HG02571 (cell line): ENCODE data around the gene XDH.

Experiments
- ATAC-seq: cut with Tn5 transposase; IDR thresholded peaks from one replicate; pipeline ENCODE4 v1.9.1; 2021; ENCODE audit warnings: mild to moderate bottlenecking, moderate library complexity; ENCODE audit not compliant: unreplicated experiment

Gene XDH

GRCh38 chr2:31414601-31415241 is at the start of gene XDH:
Gene XDH, minus strand, starts transcription at chr2:31414742. Its CDS starts 76 bp downstream, at chr2:31414666.
- no peak for ATAC-seq

DNA sequence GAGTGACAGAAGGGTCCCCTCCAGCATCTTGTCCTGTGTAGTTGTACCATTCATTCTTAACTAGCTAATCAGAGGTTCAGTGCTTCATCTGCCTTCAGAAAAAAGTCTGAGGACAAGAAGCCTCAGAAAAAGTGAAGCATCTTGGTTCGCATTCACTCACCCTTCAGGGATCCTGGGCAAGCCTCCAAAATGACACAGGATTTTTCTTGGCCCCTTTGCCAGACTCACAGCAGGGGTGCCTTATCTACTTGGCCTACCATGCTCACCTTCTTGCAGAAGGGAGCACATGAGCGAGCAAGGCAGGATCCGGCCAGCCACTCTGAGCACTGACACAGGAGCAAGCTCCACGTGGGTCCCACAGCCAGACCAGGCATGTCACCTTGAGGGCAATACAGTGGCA is 43.1 kb upstream of the XDH start:
- ATAC-seq: no peak

DNA sequence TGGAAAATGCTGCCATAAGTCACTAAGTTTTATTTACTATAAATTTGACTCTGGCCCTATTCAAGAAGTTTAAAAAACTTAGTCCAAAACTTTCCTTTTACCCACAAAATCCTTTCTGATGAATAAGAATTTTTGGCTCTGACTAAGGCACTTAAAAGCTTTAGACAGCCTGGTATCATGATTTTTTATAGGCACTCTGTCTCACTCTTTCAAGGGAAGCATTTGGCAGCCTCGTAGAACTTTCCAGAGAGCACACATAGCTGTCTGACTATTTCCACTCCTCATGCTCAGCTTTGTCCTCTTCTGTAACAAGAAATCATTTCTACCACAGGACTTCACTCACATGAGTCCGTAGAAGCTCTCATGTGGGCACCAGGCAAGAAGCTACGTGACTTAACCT is 32.3 kb upstream of the XDH start:
- no peak for ATAC-seq

DNA sequence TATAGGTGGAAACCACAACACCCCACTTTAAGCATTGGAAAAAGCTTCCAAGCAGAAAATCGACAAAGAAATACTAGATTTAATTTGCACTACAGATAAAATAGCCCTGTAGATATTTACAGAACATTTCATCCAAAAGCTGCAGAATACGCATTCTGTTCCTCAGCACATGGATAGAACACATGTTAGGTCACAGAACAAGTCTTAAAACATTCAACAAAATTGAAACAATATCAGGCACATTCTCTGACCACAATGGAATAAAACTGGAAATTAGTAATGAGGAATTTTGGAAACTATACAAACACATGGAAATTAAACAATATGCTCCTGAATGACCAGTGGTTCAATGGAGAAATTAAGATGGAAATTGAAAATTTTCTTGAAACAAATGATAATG is 27.8 kb upstream of the XDH start:
- no peak for ATAC-seq

GRCh38 chr2:31440764-31441163 is 26.2 kb upstream of the XDH start:
- ATAC-seq: no peak

DNA sequence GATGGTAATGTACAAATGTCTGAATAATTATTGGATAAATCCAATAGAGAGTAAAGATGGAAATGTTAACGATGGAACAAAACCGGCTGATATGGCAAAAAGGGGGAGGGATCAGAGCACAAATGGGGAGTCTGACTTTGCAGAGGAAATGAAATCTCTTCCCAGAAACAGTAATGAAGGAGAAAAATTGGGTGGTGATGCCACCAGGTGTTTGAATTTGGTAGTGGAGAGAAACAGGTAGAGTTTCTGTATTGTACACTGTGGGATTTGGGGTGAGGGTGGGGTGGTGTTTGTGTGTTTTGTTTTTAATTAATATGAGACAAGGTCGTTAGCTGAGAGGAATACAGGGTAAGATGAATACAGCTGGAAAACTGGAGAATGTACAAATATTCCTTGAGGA is 20.4 kb upstream of the XDH start:
- no peak for ATAC-seq

DNA sequence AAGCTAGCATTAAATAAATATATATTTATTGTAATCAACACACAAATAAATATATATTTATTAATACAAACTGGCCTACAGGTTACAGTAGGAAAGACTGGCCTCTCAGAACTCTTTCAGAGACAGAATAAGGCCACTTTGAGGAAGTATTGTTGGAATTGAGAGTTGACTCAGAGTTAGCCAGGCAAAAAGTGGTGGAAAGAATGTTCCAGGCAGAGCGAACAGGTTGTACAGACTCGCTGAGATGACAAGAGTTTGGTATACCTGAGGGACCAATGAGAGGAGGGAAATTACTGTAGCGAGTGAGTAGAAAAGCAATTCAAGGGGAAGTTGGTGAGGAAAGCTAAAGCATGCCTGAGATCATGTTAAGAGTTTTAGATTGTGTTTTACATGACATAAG is 19.0 kb upstream of the XDH start:
- no peak for ATAC-seq

- no peak for ATAC-seq
Observed at GRCh38 chr2:31430439-31431165, 16.1 kb upstream of the XDH start.

- no peak for ATAC-seq
Observed at GRCh38 chr2:31429759-31430438, 15.4 kb upstream of the XDH start.

DNA sequence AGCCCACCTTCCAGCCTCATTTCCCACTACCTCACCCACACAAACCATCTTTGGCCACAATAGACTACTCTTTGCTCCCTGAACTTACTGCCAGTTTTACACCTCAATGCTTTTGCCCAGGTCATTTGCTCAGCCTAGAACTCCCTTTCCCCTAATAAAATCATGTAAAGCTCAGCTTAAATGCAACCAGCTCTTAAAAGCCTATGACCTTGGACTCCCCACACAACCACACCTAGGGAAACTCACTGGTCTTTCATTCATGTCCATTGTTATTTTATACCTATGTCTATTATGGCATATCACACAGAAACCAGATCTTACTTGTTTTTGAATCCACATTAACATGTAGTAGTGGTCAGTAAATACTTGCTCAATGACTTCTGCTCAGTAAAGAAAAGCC is 14.5 kb upstream of the XDH start:
- ATAC-seq: no peak

DNA sequence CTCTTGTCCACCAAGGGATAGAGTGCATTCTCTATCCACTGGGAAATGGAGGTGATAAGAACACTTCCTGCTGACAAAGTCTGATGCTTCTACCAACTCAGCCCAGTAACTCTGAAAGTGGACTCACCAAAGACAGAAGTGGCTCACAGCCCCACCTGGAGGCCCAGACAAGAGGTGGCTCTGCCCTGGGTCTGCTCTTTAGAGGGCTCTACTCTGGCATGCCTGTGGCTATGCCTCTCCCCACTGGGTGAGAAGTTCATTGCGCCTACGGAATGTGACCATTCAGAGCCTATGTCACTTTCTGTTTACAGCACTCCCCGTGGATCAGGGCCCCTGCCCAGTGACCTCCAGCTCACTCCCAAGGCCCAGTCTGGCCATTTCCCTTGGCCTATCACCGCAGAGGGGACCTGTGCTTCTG is 13.5 kb upstream of the XDH start:
- no peak for ATAC-seq

DNA sequence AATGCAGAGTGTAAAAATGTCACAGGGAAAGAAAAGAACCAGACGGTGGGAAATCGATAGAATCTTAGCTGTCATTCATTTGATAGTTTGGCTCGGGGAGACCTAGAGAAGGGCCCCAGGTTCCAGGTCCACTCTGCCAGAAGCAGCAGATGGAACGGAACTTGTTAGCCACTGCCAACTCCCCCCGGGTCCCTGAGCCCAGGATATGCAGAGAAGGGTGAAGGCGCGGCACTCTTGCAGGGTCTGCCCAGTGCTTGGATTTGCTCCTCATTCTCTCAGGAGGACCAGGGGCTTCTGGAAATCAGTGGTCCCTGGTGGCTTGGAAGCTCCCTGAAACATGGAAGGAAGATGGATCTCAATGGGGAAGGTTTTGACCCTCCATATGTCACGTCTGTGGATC is 11.6 kb upstream of the XDH start:
- no peak for ATAC-seq

GRCh38 chr2:31421634-31422033 is 7.1 kb upstream of the XDH start:
- no peak for ATAC-seq

DNA sequence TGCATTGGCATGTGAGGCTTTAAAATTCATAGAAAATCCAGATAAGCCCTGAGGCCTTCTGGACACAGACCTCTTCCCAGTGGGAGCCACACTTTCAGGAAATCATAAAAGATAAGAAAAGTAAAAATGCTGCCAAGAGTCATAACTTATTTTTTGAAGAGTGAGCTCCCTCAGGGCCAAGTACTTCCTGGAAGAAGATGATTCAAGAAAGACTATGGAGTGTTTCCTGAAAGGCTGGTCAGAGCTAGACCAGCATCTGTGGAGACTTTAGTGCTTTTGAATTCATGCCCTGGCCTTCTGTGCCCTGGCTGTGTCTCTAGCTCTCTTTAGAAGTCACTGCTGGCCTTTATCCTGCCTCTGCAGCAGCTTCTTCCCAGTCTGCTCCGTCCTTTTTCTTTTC is 6.4 kb upstream of the XDH start:
- ATAC-seq: no peak

DNA sequence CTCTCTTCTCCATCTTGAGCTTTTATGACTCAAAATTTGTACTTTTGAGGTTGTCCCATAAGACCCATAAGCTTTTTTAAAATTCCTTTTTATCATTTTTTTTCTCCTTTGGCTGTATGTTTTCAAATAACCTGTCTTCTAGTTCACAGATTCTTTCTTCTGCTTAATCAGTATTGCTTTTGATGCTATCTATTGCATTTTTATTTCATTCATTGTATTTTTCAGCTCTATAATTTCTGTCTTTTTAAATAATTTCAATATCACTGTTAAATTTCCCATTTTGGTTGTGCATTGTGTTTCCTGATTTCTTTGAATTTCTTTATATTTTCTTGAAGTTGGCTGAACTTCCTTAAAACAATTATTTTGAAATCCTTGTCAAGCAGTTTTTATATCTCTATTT is 4.8 kb upstream of the XDH start:
- no peak for ATAC-seq

- ATAC-seq: no peak
Observed at GRCh38 chr2:31415421-31415820, 879 bp upstream of the XDH start.

GRCh38 chr2:31413862-31414550 is 536 bp downstream of the XDH start:
- ATAC-seq: no peak

- no peak for ATAC-seq
Observed at GRCh38 chr2:31413025-31413424, 1.5 kb downstream of the XDH start.

- ATAC-seq: no peak
Observed at GRCh38 chr2:31411771-31412170, 2.8 kb downstream of the XDH start.

- ATAC-seq: no peak
Observed at GRCh38 chr2:31406593-31407385, 7.8 kb downstream of the XDH start.

GRCh38 chr2:31404827-31405226 is 9.7 kb downstream of the XDH start:
- no peak for ATAC-seq
